Astrocyte (in vitro differentiated cells and primary cell): ENCODE data around the gene CASTOR1. TPM values are rescaled to one million over a fixed set of nuclear protein-coding genes. Genes with fewer than 3 reads are reported as not detected.

ENCODE experiments used
- DNase-seq: peaks from one replicate; pipeline ENCODE4 v3.0.0-alpha.2; 2010; ENCODE audit warnings: low read depth
- FAIRE-seq: peaks from 2 replicates; lab custom pipeline; 2011; peaks lifted over from hg19 to GRCh38; lab: Jason Lieb, UNC
- H2AFZ ChIP-seq: 2 replicates; pipeline ENCODE4 v1.6.0; 2012; ENCODE audit warnings: low read depth, low read length, inconsistent platforms
- H3K27ac ChIP-seq: 2 replicates; pipeline ENCODE4 v1.5.1; 2011; ENCODE audit warnings: low read depth, low read length, inconsistent platforms
- H3K27me3 ChIP-seq: 2 replicates; pipeline ENCODE4 v1.6.0; 2011; ENCODE audit warnings: low read length, inconsistent platforms; ENCODE audit not compliant: insufficient read depth
- H3K36me3 ChIP-seq: 2 replicates; pipeline ENCODE4 v1.5.1; 2011; ENCODE audit warnings: low read length, inconsistent platforms; ENCODE audit not compliant: insufficient read depth
- H3K4me1 ChIP-seq: 2 replicates; pipeline ENCODE4 v1.5.1; 2011; ENCODE audit warnings: low read length, inconsistent platforms; ENCODE audit not compliant: insufficient read depth
- H3K4me2 ChIP-seq: 2 replicates; pipeline ENCODE4 v1.6.0; 2012; ENCODE audit warnings: low read length, inconsistent platforms
- H3K4me3 ChIP-seq: 2 replicates; pipeline ENCODE4 v1.5.1; 2011; ENCODE audit warnings: low read depth, mild to moderate bottlenecking, low read length, inconsistent platforms; ENCODE audit not compliant: insufficient read depth
- H3K79me2 ChIP-seq: 2 replicates; pipeline ENCODE4 v1.6.0; 2012; ENCODE audit warnings: mild to moderate bottlenecking, low read length, inconsistent platforms; ENCODE audit not compliant: insufficient read depth
- H3K9ac ChIP-seq: 2 replicates; pipeline ENCODE4 v1.6.0; 2012; ENCODE audit warnings: mild to moderate bottlenecking, low read length, inconsistent platforms
- H3K9me3 ChIP-seq: 2 replicates; pipeline ENCODE4 v1.5.1; 2012; ENCODE audit warnings: low read depth, mild to moderate bottlenecking, low read length, inconsistent platforms; ENCODE audit not compliant: insufficient read depth
- H4K20me1 ChIP-seq: 2 replicates; pipeline ENCODE4 v1.6.0; 2012; ENCODE audit warnings: low read length, inconsistent platforms; ENCODE audit not compliant: insufficient read depth
- H3K27ac Mint-ChIP-seq: one replicate; pipeline ENCODE4 v1.8.0; 2021; ENCODE audit warnings: mild to moderate bottlenecking, mixed read lengths; ENCODE audit not compliant: unreplicated experiment
- H3K27me3 Mint-ChIP-seq: one replicate; pipeline ENCODE4 v1.8.0; 2021; ENCODE audit warnings: low read depth, mixed read lengths; ENCODE audit not compliant: unreplicated experiment
- H3K36me3 Mint-ChIP-seq: one replicate; pipeline ENCODE4 v1.8.0; 2021; ENCODE audit warnings: low read depth, mixed read lengths; ENCODE audit not compliant: unreplicated experiment
- H3K4me1 Mint-ChIP-seq: one replicate; pipeline ENCODE4 v1.8.0; 2021; ENCODE audit warnings: low read depth, mixed read lengths; ENCODE audit not compliant: unreplicated experiment
- H3K4me3 Mint-ChIP-seq: one replicate; pipeline ENCODE4 v1.8.0; 2021; ENCODE audit warnings: mild to moderate bottlenecking, moderate library complexity, mixed read lengths; ENCODE audit not compliant: unreplicated experiment
- H3K9me3 Mint-ChIP-seq: one replicate; pipeline ENCODE4 v1.8.0; 2021; ENCODE audit warnings: mild to moderate bottlenecking, mixed read lengths; ENCODE audit not compliant: unreplicated experiment
- EZH2 ChIP-seq: IDR thresholded peaks from 2 replicates; pipeline ENCODE4 v1.6.1; 2012; ENCODE audit warnings: mild to moderate bottlenecking, low read length, inconsistent platforms; ENCODE audit not compliant: insufficient read depth
- total RNA-seq: library from RNA; stranded (reverse); gene quantifications from 2 replicates; pipeline ENCODE4 v1.2.1, GENCODE V29; 2021
- TF ChIP-seq, protein P1 (sequence below): IDR thresholded peaks from 2 replicates; pipeline ENCODE4 v1.5.1; 2011; ENCODE audit warnings: low read depth, mild to moderate bottlenecking, inconsistent platforms, low read length, moderate library complexity; ENCODE audit not compliant: insufficient read depth

CASTOR1 gene
- total RNA-seq, 1 donor from 2014 or later = 15.2 TPM

GRCh38 chr22:30244641-30245040, 44.7 kb downstream of the CASTOR1 start:
- peaks cover 81% of the 10 kb centered on the region for H3K4me1 ChIP-seq

GRCh38 chr22:30244066-30244465, 45.2 kb downstream of the CASTOR1 start:
- H3K9me3 Mint-ChIP-seq = peaks cover 2% of the 10 kb centered on the region
- no peak for DNase-seq
- Histone ChIP-seq H2AFZ (no peak overlapping the region), H3K4me3 (peak overlapping the region; percentile 86), H3K4me1 (peaks cover 80% of the 10 kb centered on the region), H3K36me3 (peaks cover 25% of the 10 kb centered on the region), H3K9me3 (no peaks in the 10 kb centered on the region), H4K20me1 (peaks cover 23% of the 10 kb centered on the region), H3K27ac (peak overlapping the region; percentile 92), H3K79me2 (peaks cover 74% of the 10 kb centered on the region), H3K27me3 (no peaks in the 10 kb centered on the region), H3K4me2 (peak overlapping the region; percentile 100), H3K9ac (peak overlapping the region; percentile 100)
- no peak for FAIRE-seq
- peak overlapping the region; percentile 87 for H3K27ac Mint-ChIP-seq
- no peak for TF ChIP-seq EZH2
- TF ChIP-seq, protein P1, sequence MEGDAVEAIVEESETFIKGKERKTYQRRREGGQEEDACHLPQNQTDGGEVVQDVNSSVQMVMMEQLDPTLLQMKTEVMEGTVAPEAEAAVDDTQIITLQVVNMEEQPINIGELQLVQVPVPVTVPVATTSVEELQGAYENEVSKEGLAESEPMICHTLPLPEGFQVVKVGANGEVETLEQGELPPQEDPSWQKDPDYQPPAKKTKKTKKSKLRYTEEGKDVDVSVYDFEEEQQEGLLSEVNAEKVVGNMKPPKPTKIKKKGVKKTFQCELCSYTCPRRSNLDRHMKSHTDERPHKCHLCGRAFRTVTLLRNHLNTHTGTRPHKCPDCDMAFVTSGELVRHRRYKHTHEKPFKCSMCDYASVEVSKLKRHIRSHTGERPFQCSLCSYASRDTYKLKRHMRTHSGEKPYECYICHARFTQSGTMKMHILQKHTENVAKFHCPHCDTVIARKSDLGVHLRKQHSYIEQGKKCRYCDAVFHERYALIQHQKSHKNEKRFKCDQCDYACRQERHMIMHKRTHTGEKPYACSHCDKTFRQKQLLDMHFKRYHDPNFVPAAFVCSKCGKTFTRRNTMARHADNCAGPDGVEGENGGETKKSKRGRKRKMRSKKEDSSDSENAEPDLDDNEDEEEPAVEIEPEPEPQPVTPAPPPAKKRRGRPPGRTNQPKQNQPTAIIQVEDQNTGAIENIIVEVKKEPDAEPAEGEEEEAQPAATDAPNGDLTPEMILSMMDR = no peak
- H3K4me1 Mint-ChIP-seq = peaks cover 51% of the 10 kb centered on the region
- no peaks in the 10 kb centered on the region for H3K27me3 Mint-ChIP-seq
- peak overlapping the region; percentile 97 for H3K4me3 Mint-ChIP-seq
- H3K36me3 Mint-ChIP-seq = peaks cover 23% of the 10 kb centered on the region

More at GRCh38 chr22:30244641-30245040, 44.7 kb downstream of the CASTOR1 start:
- no peak for TF ChIP-seq EZH2
- TF ChIP-seq, protein P1 = no peak
- Histone ChIP-seq H3K9ac (peak overlapping the region; percentile 100), H3K9me3 (no peaks in the 10 kb centered on the region), H3K36me3 (peaks cover 21% of the 10 kb centered on the region), H3K4me2 (peak overlapping the region; percentile 100), H4K20me1 (peaks cover 23% of the 10 kb centered on the region), H3K79me2 (peaks cover 74% of the 10 kb centered on the region), H3K27me3 (no peaks in the 10 kb centered on the region), H2AFZ (no peak overlapping the region), H3K4me3 (peak overlapping the region; percentile 86), H3K27ac (peak overlapping the region; percentile 92)
- Mint-ChIP-seq H3K4me3 (peak overlapping the region; percentile 97), H3K36me3 (peaks cover 23% of the 10 kb centered on the region), H3K27me3 (no peaks in the 10 kb centered on the region), H3K4me1 (peaks cover 49% of the 10 kb centered on the region), H3K27ac (peak overlapping the region; percentile 94), H3K9me3 (peaks cover 2% of the 10 kb centered on the region)
- DNase-seq = no peak
- no peak for FAIRE-seq

- peaks cover 74% of the 10 kb centered on the region for H3K79me2 ChIP-seq
- H3K27me3 ChIP-seq = no peaks in the 10 kb centered on the region
- H3K4me1 ChIP-seq = peaks cover 80% of the 10 kb centered on the region
- H3K9me3 Mint-ChIP-seq = peaks cover 2% of the 10 kb centered on the region
- peak overlapping the region; percentile 87 for H3K27ac Mint-ChIP-seq
- H4K20me1 ChIP-seq = peaks cover 23% of the 10 kb centered on the region
- no peak for FAIRE-seq
- no peak overlapping the region for H2AFZ ChIP-seq
- peaks cover 25% of the 10 kb centered on the region for H3K36me3 ChIP-seq
- H3K9me3 ChIP-seq = no peaks in the 10 kb centered on the region
- peak overlapping the region; percentile 92 for H3K27ac ChIP-seq
- no peaks in the 10 kb centered on the region for H3K27me3 Mint-ChIP-seq
- H3K4me1 Mint-ChIP-seq = peaks cover 55% of the 10 kb centered on the region
- peaks cover 23% of the 10 kb centered on the region for H3K36me3 Mint-ChIP-seq
- DNase-seq = no peak
- peak overlapping the region; percentile 100 for H3K9ac ChIP-seq
- TF ChIP-seq EZH2 = no peak
- TF ChIP-seq, protein P1 = no peak
- peak overlapping the region; percentile 97 for H3K4me3 Mint-ChIP-seq
- H3K4me2 ChIP-seq = peak overlapping the region; percentile 100
- H3K4me3 ChIP-seq = peak overlapping the region; percentile 86
Measured at GRCh38 chr22:30243661-30244060, 45.6 kb downstream of the CASTOR1 start.
